Activated naive CD8-positive, alpha-beta T cell treated with anti-CD3 and anti-CD28 coated beads, Interleukin-2, amount 50 U/mL, for 16 hours (primary cell): ENCODE data around the gene CPED1.
"Not testable (repeated sequence)": the region's sequence is repeated elsewhere in the genome, so short reads cannot be mapped to it uniquely, and the experiment has no call there.

Source experiments
- DNase-seq: peaks from one replicate; pipeline ENCODE4 v3.0.0-alpha.2; 2020; ENCODE audit warnings: low read depth, low spot score

CPED1 gene

DNA sequence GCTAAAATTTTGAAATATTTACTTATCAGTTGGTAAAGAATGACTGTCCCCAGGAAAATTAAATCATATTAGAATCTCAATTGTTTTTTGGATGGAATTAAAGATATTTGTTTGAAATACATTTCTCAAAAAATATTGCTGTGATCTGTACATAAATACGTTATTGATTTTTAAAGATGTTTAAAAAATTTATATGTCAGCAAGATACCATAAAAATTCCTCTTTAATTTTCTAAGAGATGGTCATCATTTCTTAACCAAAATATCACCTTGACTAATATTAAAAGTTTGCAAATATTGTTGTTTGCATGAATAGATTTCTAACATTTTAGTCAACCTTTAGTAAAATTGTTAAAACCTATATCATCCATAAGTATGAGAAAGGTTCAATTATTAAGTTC is 192.8 kb downstream of the CPED1 start:
- DNase-seq = no peak

- DNase-seq = no peak
These were observed 193.8 kb downstream of the CPED1 start for GRCh38 chr7:121182281-121182680.

DNA sequence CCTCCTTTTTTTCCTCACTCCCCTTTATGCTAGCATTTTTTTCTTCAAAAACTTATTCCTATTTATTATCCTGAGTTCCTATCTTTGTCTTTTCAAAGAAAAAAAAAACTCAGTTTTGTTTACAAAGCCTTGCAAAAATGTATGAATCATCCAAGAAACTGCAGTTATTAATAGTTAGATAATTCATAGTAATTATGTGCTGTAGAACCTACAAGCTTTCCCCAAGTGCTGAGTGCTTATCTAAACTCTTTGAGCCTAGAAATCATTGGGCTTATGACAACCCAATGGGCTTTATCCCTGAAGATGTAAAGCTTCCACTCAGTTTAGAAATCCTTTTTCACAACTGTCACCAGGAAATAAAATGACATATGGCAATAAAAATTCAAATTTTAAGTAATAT is 194.4 kb downstream of the CPED1 start:
- no peak for DNase-seq

- DNase-seq = not testable (repeated sequence)
These were observed 195.4 kb downstream of the CPED1 start for GRCh38 chr7:121183883-121184282.

DNA sequence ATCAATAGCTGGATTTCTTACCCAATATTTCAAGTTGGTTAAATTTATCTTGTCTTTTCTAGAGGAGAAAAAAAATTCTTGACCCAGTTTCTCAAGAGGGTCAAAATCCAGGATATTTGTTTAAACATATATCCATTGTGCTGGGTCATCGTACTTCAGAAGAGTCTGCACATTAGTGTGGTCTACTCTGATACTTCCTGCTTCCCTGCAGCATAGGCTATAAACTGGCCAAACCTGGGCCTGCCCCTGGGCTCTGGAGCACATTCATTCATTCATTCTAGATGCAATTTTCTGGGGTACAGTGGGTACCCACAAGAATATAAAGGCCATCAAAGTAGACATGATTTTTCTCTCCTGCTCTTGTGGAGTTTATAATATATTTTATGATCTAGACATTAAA is 198.2 kb downstream of the CPED1 start:
- no peak for DNase-seq

GRCh38 chr7:121187222-121187621 is 198.7 kb downstream of the CPED1 start:
- no peak for DNase-seq

DNA sequence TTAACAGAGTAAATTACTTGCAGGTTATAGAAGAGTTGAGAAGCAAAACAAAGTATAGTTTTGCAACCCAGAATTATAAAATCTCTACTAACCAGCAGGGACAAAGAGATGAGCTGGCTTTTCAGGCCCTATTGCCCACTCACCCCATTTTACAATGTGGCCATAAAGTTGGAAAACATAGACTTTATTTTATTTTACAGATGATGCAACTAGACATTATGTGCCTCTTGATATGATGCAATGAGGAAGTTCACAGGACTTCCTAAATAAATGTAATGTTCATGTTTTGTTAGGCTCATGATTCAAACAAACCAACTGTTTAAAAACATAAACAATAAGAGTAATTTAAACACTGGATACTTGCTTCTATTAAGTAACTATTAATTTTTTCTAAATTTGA is 199.2 kb downstream of the CPED1 start:
- no peak for DNase-seq

DNA sequence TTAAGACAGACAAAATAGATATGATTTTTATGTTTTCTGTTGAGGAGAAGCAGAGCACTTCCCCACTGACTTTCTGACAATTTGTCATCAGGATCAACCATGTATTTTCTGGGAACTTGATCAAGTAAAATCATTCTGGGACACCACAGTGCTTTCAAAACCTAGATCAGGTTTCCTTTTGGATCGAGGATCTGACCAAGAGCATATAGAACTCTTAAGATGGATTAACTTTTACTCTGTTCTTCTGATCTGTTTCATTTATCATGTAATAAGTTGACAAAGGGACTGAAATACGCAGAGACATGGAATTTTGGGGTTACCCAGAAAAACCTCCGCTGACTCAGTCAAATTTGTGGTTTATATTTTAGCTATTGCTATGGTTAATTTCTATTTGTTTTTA is 204.3 kb downstream of the CPED1 start:
- DNase-seq = no peak

DNA sequence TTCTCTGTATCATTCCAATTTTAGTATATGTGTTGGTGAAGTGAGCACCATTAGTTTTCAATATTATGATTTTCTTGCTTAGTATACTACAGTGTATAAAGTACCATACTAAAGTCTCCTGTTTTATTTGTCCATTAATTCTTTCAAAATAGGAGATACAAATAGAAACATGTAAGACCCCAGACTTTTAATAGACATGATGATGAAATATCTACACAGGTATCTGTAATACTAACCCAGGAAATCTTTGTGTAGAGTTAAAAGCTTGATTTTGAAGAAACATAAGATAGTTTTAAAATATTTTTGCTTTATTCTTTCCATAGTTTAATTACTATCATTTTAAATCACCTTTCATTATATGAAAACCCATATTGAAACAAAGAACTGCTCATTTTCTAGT is 206.5 kb downstream of the CPED1 start:
- no peak for DNase-seq

DNA sequence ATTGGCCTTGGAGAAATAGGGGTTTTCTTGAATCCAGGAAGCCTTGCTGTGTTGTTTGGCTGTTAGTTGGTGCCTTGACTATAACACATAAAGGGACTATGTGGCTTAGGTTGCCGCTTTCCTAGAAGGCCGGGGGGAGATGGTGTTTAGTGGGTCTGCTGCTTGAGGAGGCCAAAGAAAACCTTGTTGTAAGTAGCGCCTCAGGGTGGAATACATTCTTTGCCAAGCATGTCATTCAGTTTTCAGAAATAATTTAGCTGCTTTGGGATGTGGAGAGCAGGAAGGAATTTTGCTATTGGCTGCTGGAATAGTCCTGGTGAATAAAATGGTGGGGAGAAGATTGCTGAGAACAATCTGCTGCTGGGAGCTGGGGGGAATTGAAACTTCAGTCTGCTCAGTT is 207.4 kb downstream of the CPED1 start:
- DNase-seq = no peak

DNA sequence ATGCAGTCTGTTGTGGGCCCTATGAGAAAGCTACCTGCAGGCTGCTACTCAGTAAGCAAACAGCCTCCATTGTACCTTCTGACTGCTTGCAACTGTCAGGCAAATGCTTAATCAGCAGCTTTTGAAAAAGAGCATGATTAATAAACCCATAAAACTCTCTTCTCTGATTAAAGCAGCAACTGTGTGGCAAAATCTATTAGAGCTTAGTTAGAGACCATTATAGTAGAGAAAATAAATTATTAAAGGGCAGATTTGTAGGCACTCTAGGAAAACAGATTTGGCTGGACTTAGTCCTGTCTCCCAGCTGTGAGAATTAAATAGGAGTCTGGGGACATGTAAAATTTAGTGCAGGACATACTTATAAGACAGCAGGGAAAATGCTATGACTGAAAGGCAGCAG is 207.8 kb downstream of the CPED1 start:
- no peak for DNase-seq

GRCh38 chr7:121197455-121197854 is 208.9 kb downstream of the CPED1 start:
- DNase-seq = no peak

DNA sequence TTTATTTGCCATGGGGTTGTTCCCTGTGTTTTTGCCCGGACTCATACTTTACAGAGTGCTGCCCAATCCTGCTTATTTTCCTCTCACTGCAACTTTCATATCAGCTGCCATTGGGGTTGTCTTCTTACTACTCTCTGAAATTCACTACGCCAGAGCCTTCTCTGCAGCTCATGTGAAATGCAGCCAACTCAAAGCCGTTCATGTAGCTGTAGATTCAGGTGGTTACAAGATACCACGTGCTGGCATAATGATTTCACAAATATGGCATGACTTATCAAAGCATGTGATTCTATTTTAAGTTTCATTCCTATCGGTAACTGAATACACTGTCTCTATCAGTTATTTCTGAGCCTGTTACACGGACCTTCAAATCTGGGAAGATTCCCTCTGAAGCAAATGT is 210.0 kb downstream of the CPED1 start:
- no peak for DNase-seq

DNA sequence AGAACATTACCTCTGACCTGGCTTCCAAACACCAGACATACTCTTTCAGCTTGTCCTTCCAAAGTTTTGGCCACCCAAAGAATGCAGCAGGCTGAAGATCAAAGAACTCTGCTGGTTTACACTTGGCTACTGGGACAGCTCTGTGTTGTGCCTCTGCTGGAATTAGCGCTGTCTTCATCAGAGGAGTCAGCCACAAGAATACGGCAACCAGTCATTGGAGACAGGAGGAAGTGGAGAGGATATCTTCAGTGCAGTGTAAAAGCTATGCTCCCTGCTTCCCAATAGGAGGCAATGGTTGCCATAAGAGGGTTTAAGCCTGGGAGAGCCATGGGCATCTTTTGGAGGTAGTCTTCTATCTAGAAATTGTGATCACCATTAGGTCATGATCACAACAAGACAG is 213.6 kb downstream of the CPED1 start:
- DNase-seq = no peak

GRCh38 chr7:121202834-121203233 is 214.3 kb downstream of the CPED1 start:
- no peak for DNase-seq

GRCh38 chr7:121204537-121204936 is 216.0 kb downstream of the CPED1 start:
- DNase-seq = no peak

DNA sequence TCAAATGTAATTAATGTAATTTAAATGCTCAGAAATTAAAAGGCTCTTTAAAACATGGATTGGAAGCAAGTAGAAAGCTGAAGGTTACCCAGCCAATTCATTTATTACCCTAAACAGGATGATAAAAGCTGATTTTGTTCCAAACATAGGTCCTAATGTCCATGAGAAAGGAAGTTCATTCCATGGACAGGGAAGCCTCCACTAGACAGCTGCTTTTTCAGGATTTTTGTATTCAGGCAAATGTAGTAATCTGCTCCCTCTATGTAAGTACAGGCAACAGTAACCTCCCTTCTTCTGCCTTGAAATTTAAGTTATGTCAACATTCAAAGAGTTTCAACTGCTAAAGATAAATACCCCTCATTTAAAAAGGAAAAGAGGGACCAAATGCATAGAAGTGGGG is 217.3 kb downstream of the CPED1 start:
- DNase-seq = no peak

- DNase-seq = no peak
These were observed 222.7 kb downstream of the CPED1 start for GRCh38 chr7:121211253-121211652.

GRCh38 chr7:121212036-121212435 is 223.5 kb downstream of the CPED1 start:
- no peak for DNase-seq

DNA sequence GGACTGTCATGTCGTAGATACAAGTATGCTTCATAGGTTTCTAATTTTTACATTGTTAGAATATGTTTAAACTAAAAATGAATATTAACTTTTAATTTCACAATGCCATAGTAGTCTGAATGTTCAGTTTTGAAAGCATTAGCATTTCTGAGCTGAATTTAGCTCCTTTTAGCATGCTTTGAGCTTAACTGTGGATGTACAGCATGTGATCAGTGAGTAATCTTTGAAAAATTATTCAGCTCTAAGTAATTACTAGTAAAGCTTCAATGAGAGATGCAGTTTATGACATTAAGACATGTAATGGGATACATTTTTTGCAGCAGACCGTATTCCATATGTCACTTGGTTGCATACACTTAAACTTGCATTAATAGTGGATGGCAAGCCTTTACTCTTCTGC is 226.1 kb downstream of the CPED1 start:
- no peak for DNase-seq

- no peak for DNase-seq
These were observed 230.5 kb downstream of the CPED1 start for GRCh38 chr7:121219026-121219425.

- not testable (repeated sequence) for DNase-seq
These were observed 232.6 kb downstream of the CPED1 start for GRCh38 chr7:121221108-121221507.

- DNase-seq = no peak
These were observed 240.3 kb downstream of the CPED1 start for GRCh38 chr7:121228779-121229178.

DNA sequence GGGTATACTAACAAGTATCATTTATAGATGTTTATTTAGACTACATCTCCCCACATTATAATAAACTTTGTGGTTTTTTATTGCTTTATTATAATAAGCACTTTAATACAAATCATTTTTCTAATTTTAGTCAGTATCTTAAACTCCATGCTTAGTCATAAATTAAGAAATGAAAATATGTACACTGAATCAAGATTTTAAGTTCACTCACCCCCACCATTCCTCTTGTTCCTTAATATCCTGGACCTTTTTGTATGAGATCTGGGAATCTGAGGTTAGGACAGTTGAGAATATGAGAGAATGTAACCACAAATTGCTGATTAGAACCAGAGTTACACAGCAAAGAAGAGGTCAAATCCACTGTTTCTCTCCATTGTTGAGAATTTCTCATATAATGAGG is 246.7 kb downstream of the CPED1 start:
- no peak for DNase-seq

DNA sequence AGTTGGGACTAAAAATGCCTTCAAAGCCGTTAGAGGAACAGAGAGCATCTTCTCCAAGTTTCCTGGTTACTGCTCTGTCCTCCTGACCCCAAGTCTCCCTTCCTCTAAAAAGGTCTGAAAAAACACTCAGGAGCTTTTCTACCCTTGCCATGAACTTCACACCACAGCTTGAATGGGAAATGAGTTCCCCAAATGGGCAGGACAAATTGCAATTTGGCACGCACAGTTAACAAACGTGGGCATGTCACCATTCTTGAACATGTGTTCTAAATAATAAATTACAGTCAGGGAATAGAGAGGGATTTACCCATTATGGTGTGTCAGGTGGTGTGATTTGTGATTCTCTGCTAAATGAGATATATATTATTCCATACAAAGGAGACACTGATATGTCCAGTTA is 249.1 kb downstream of the CPED1 start:
- DNase-seq = no peak
